Activated effector memory CD4-positive, alpha-beta T cell treated with anti-CD3 and anti-CD28 coated beads, Interleukin-2, amount 50 U/mL, for 16 hours (primary cell): Measurements from ENCODE around the gene TCIRG1.

Experiments
- DNase-seq: peaks from one replicate; pipeline ENCODE4 v3.0.0-alpha.2; 2020

The TCIRG1 gene

GRCh38 chr11:68007498-68008380 lies 31.1 kb upstream of the TCIRG1 start:
- no peak for DNase-seq

- DNase-seq = no peak
These were observed 30.2 kb upstream of the TCIRG1 start for GRCh38 chr11:68008381-68009337.

GRCh38 chr11:68009391-68010089 lies 29.3 kb upstream of the TCIRG1 start:
- DNase-seq = no peak

- DNase-seq = no peak
These were observed 28.5 kb upstream of the TCIRG1 start, which contains the start of gene ALDH3B1 for GRCh38 chr11:68010090-68011041. Gene ALDH3B1 (plus strand): TSS chr11:68010327. CDS start chr11:68015298, 4,971 bp downstream.

GRCh38 chr11:68011051-68011943 lies 27.5 kb upstream of the TCIRG1 start:
- no peak for DNase-seq

GRCh38 chr11:68012044-68012842 lies 26.6 kb upstream of the TCIRG1 start:
- no peak for DNase-seq

GRCh38 chr11:68012843-68013610 lies 25.8 kb upstream of the TCIRG1 start:
- no peak for DNase-seq

- DNase-seq = no peak
These were observed 25.1 kb upstream of the TCIRG1 start for GRCh38 chr11:68013611-68014156.

- no peak for DNase-seq
These were observed 24.5 kb upstream of the TCIRG1 start for GRCh38 chr11:68014157-68014946.

- no peak for DNase-seq
These were observed 23.8 kb upstream of the TCIRG1 start for GRCh38 chr11:68014947-68015447.

GRCh38 chr11:68015467-68015866 lies 23.4 kb upstream of the TCIRG1 start:
- DNase-seq = no peak

GRCh38 chr11:68016161-68016903 lies 22.5 kb upstream of the TCIRG1 start:
- no peak for DNase-seq

- no peak for DNase-seq
These were observed 21.7 kb upstream of the TCIRG1 start for GRCh38 chr11:68016904-68017817.

GRCh38 chr11:68017980-68018729 lies 20.7 kb upstream of the TCIRG1 start:
- no peak for DNase-seq

GRCh38 chr11:68018730-68019190 lies 20.1 kb upstream of the TCIRG1 start:
- no peak for DNase-seq
